ENCODE data around the gene CLCF1.

CLCF1 gene

GRCh38 chr11:67373648-67374570, 511 bp upstream of the CLCF1 start:
- peak; percentile 91 for DNase-seq

DNA sequence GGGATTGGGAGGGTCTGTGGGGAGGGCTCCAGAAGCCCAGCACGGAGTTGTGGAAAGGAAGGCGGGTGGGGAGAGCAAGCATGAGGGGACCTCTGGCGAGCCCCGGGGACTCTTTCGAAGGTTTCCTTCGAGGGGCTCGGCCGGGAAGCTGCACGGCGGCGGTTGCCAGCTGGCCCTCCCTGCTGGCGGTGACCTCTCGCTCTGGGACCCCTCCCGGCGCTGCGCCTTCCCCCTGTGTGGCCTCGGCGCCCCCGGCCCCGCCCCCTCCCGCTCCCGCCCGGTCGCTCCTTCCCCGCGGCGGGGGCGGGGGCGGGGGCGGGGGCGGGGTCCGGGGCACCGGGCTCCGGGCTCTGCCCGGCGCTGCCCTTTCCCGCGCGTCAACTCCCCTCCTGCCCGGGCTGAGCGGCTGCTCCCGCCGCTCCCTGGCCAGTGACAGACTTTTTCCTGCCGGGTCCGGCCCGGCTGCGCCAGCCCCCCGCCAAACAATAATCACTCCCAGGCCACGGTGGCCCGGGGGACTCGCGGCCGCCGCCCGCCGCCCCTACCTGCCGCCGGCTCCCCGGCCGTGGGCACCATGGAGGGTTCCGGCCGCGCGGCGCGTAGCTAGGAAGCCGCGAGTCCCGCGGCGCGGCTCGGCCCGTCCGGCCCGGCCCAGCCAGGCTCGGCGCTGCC, 941 bp downstream of the CLCF1 start:
- DNase-seq: no peak

- DNase-seq: no peak
Measured at GRCh38 chr11:67371911-67372320, 1.5 kb downstream of the CLCF1 start.

GRCh38 chr11:67371189-67371910, 2.0 kb downstream of the CLCF1 start:
- peak; percentile 37 for DNase-seq

GRCh38 chr11:67370351-67371076, 2.9 kb downstream of the CLCF1 start:
- no peak for DNase-seq

DNA sequence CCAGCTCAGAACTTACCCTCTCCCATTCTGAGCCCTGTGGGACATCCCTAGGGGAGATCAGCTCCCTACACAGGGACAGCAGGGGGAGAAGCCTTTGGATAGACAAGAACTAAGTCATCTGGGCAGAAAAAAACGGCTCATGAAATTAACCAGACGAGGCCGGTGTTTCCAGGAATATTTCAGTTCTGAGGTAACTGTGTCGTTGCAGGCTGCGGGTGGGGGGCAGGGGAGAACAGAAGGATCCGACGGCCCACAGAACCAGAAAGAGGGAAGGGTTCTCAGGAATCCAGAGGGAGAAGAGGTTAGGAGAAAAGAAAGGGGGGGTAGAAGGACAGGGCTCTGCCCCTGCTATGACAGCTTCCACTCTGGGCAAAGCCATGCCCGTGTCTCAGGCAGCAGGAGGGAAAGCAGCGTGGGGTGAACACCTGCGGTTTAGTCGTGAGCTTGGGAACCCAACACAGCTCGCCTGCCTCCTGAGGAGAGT, 3.6 kb downstream of the CLCF1 start:
- no peak for DNase-seq

GRCh38 chr11:67369275-67369674, 4.1 kb downstream of the CLCF1 start:
- DNase-seq: no peak

DNA sequence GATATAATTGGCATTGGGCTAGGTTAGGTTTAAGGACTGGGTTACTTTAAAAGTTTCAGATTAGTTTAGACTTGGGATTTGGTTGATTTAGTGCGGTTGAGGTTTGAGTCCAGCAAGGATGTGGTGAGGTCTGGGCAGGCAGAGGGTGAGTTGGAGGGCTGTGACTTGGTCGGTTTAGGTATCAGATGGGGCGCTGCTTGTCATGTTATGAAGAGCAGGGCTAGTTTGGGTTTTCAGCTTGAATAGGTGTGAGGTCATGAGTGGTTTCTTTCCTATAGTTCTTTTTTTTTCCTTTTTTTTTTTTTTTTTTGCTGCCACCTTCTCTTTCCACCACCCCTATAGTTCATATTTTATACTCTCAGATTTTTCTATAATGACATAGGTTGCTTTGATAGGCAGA, 4.8 kb downstream of the CLCF1 start:
- no peak for DNase-seq

- DNase-seq: no peak
Measured at GRCh38 chr11:67367761-67368227, 5.6 kb downstream of the CLCF1 start.

DNA sequence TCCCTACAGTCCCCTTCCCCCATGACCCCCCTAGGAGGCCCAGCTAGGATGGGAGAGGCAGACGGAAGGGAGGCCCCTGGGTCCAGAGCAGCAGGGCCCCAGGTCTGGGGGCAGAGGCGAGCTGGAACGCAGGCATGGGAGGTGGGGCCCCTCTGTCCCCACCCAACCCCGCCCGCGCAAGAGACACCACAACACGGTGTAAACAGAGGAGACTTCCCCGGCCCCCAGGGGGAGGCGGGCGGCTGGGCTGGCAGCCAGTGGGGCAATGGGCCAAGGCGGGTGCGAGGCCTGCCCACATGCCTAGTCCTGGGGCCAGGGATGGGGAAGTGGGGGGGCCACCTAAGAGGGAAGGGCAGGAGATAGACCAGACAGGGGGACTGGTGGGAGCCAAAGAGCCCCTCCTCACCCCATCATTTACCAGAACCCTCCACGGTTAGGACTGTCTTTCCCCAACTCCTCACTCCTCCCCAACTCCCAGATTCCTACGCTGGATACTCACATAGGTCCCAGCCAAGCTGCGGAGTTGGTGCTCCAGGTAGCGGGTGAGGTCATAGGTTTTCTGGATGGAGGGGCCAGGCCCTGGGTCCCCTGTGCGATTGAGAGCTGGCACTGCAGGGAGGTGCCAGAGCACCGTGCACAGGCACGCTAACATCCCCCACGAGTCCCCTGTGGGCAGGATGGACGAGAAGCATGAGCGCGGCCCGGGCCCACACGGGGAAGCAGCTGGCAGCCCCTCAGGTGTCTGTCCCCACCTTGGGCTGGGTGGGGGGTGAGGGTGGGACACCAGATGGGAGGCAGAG, 6.2 kb downstream of the CLCF1 start:
- DNase-seq: no peak

GRCh38 chr11:67366546-67366945, 6.9 kb downstream of the CLCF1 start:
- no peak for DNase-seq

- no peak for DNase-seq
Measured at GRCh38 chr11:67365736-67366444, 7.5 kb downstream of the CLCF1 start.

- no peak for DNase-seq
Measured at GRCh38 chr11:67364783-67365722, 8.3 kb downstream of the CLCF1 start.

- no peak for DNase-seq
Measured at GRCh38 chr11:67364169-67364568, 9.2 kb downstream of the CLCF1 start.

DNA sequence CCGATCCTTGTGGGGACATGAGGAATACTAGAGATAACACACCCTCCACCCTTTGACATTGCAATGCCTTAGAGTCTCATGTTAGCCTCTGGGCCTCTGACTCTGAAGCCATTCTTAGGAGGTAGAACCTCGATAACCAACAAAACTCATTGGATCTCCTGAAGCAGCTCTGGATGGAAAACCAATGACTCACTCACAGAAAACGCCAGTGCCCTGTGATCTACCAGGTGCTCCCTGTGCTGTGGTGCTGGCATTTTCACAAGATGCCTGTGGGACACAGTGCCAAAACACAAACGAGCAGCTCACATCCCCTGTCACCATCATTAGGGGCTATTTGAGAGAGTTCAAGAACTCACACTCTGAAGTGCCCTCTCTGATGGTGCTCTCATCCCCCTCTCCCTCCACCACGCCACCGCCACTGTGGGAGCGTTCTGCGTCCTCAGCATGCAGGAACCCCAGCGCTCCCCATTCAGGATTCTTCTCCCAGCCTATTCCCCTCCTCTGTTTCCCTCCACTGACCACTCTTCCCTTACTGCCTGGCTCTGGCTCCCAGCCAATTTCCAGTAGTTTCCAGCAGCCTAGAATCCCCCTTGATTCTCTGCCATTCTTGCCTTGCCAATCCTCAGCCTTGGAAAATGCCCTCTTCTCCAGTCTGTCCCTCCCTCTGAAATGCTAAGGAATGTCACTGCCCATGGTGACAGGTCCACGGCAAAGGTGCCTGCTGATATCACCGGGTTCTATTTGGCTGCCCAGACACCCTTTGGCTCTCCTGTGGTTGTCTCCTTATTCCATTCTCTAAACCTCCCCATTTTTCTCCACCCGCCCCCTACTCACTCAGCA, 15.3 kb downstream of the CLCF1 start:
- DNase-seq: no peak

DNA sequence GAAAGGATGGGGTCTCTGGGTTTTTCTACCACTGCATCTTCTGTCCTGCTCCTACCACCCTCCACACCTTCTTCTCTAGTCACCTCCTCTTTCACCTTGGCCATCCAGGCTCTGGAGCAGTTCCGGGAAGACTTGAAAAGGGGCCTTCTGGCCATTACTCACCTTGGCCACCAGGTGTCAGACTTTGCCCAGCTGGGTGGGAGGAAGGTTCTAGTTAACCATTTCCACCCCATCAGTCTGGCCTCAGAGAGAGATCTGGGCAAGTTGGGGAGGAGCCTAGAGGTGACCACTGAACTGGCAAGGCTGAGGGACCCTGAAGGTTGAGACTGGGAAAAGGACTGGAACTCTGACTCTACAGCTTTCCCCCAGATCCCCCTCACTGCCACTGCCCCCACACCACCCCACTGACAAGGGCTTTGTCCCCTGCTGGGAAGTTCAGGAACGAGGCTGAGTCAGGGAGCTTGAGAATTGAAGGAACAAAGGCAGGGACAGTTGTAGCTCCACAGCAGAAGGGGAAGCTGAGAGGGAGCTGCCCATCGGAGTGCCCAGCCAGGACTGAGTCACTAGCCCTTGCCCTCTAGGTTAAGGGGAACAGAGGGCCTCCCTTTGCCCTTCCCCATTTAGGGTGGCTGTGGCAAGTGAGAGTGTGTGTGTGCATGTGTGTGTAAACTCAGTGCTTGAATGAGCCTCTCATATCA, 16.4 kb downstream of the CLCF1 start:
- DNase-seq: peak; percentile 77

DNA sequence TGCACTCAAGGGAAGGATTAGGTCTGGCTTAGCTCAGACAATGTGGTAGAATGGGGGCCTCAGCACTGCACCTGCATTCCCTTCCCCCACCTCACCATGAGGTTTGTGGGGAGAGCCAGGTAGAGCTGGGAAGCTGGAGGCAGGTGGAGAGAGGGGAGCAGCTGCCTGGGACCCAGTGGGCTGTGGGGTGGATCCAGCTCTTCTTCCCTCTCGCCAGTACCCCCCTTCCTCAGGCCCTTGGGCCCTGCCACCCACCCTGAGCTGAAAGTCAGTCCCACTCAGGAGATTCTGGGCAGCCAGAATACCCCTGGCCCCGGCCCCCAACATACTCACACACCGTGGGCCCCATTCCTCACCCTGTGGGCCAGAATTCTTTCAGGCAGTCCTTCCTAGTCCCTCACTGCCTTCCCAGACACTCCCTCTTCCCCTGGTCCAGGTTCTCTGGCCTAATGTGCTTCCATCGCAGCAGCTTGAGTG, 17.0 kb downstream of the CLCF1 start:
- no peak for DNase-seq

DNA sequence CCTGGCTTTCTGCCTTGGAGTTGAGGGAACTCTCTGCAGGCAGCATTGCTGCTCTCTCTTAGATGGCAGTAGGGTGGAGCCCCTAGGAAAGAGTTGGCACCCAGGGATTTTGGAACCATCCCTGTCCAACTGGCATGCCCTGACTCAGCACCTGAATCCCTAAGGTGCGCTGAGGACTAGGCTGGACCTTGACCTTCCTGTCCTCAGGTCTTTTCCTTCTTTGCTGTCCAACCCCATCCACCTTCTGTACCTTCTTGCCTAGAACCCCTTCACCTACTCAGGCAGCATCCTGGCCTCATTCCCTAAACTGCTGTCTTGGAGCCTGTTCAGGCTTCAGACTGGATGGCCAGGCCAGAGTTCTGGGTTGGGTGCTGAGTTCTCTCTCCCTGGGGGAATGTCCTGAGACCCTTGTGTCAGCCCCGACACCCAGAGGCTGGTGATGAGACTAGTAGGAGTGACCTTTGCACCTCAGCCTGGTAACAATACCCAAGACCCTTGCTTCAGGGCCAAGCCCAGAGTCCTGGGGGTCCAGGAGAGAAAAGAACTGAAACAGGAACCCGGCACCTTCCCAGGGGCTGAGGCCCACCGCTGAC, 17.5 kb downstream of the CLCF1 start:
- no peak for DNase-seq
